Effector memory CD4-positive, alpha-beta T cell (primary cell): ENCODE results near the gene MDH1B.
A peak's percentile ranks its signal among the peaks of the same experiment; 100 is the strongest.

Source experiments
- DNase-seq, 3 donors: peaks; one replicate each; pipeline ENCODE4 v3.0.0-alpha.2; 2020
- H3K27ac ChIP-seq: 2 replicates; pipeline ENCODE4 v1.7.0; 2013; ENCODE audit warnings: mild to moderate bottlenecking, low read length, moderate library complexity; ENCODE audit not compliant: insufficient read depth, poor library complexity, severe bottlenecking
- H3K27me3 ChIP-seq: replicated peaks from 2 replicates; pipeline ENCODE4 v1.7.0; 2013; ENCODE audit warnings: mild to moderate bottlenecking, low read length; ENCODE audit not compliant: insufficient read depth, control insufficient read depth, poor library complexity, severe bottlenecking
- H3K36me3 ChIP-seq: 2 replicates; pipeline ENCODE4 v1.7.0; 2013; ENCODE audit warnings: mild to moderate bottlenecking, low read length, moderate library complexity; ENCODE audit not compliant: control insufficient read depth, insufficient read depth
- H3K4me1 ChIP-seq: 2 replicates; pipeline ENCODE4 v1.7.0; 2013; ENCODE audit warnings: low read length, mild to moderate bottlenecking; ENCODE audit not compliant: control insufficient read depth, insufficient read depth, poor library complexity, severe bottlenecking
- H3K4me3 ChIP-seq: 2 replicates; pipeline ENCODE4 v1.7.0; 2013; ENCODE audit warnings: low read length, low read depth, mild to moderate bottlenecking; ENCODE audit not compliant: insufficient read depth, poor library complexity, severe bottlenecking
- H3K9me3 ChIP-seq: 2 replicates; pipeline ENCODE4 v1.7.0; 2013; ENCODE audit warnings: mild to moderate bottlenecking, low read length, moderate library complexity; ENCODE audit not compliant: control insufficient read depth

MDH1B gene

DNA sequence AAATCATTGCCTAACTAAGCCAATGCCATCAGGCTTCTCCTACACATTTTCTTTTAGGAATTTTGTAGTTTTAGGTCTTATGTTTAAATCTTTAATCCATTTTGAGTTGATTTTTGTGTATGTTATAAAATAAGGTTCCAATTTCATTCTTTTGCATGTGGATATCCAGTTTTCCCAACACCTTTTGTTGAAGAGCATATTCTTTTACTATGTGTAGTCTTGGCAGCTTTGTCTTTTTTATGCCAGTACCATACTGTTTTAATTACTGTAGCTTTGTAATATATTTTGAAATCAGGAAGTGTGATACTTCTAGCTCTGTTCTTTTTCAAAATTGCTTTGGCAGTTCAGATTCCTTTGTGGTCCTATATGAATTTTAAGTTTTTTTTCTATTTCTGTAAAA lies 11.3 kb upstream of the MDH1B start:
- Histone ChIP-seq H3K27ac (no peak overlapping the region), H3K36me3 (peaks cover 72% of the 10 kb centered on the region), H3K4me3 (no peak overlapping the region), H3K4me1 (no peaks in the 10 kb centered on the region), H3K27me3 (no peaks in the 10 kb centered on the region), H3K9me3 (no peaks in the 10 kb centered on the region)
- no peak for DNase-seq

DNA sequence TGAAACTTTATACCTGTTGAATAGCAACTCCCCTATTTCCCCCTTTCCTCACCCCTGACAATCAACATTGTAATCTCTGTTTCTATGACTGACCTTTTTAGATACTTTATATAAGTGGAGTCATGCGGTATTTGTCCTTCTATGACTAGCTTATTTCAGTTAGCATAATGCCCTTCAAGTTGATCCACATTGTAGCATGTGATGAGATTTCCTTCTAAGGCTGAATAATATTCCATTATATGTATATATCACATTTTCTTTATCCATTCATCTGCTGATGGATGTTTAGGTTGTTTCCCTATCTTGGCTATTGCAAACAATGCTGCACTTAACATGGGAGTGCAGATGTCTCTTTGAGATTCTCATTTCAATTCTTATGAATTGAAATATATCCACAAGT lies 9.7 kb upstream of the MDH1B start:
- no peak for DNase-seq
- H3K9me3 ChIP-seq: no peaks in the 10 kb centered on the region
- H3K4me3 ChIP-seq: no peak overlapping the region
- H3K27me3 ChIP-seq: no peaks in the 10 kb centered on the region
- no peak overlapping the region for H3K27ac ChIP-seq
- H3K36me3 ChIP-seq: peaks cover 67% of the 10 kb centered on the region
- no peaks in the 10 kb centered on the region for H3K4me1 ChIP-seq

DNA sequence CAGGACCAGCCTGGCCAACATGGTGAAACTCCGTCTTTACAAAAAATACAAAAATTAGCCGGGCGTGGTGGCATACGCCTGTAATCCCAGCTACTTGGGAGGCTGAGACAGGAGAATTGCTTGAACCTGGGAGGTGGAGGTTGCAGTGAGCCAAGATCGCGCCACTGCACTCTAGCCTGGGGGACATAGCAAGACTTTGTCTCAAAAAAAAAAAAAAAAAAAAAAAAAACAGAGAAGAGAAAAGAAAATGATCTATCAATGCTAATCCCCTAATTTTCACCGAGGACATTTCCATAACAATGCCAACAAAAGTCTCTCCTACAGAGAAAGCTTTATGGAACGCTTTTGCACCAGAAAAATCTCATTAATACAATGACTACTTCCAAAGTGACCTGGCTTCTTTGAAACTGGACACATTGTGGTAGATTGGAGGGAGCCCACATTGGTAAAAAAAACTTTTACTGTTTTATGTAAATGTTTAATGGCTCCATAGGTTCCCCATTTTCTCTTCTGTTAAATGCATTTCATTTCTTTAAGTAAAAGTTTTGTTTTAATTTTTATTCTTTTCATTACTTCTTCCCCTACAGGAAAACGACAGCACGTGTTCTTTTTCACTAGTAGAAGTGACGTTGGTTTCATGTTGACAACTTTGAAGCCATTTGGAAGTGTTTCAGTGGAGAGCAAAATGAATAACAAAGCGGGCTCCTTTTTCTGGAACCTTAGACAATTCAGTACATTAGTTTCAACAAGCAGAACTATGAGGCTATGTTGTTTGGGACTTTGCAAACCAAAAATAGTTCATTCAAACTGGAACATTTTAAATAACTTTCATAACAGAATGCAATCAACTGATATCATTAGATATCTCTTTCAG lies 1.2 kb upstream of the MDH1B start:
- DNase-seq: no peak
- H3K4me3 ChIP-seq: peak overlapping the region; percentile 84
- H3K27ac ChIP-seq: peak overlapping the region; percentile 91
- no peaks in the 10 kb centered on the region for H3K27me3 ChIP-seq
- peaks cover 5% of the 10 kb centered on the region for H3K4me1 ChIP-seq
- H3K9me3 ChIP-seq: no peaks in the 10 kb centered on the region
- H3K36me3 ChIP-seq: peaks cover 6% of the 10 kb centered on the region

DNA sequence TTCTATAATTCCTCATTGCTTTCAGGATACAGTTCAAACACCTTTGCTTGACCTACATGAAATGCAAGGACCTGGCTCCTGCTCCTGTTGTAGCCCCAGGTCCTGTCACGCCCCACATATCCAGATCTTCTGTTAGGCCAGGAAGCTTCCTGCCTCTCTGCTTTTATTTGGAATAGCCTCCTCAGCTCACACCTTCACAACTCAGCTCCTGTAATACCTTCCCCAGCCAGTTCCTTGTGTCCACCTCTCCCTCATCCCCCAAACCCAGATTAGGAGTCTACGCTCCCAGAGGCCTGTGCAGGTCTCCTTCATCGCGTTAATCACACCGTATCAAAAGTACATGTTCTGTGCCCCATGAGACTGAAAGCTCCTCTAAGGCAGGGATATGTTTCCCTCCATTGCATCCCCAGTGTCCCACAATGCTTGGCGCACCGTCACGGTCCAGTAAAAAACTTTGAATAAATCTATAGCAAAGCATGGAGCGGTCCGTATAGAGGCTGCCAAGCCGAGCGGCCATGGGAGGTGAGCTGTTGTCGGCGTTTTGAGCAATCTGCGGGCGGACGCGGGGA lies 371 bp downstream of the MDH1B start:
- no peaks in the 10 kb centered on the region for H3K9me3 ChIP-seq
- peak overlapping the region; percentile 84 for H3K4me3 ChIP-seq
- H3K4me1 ChIP-seq: peaks cover 5% of the 10 kb centered on the region
- DNase-seq: no peak
- H3K27me3 ChIP-seq: no peaks in the 10 kb centered on the region
- H3K27ac ChIP-seq: peak overlapping the region; percentile 91
- no peaks in the 10 kb centered on the region for H3K36me3 ChIP-seq

- no peak for DNase-seq
- H3K4me3 ChIP-seq: no peak overlapping the region
- H3K36me3 ChIP-seq: no peaks in the 10 kb centered on the region
- no peaks in the 10 kb centered on the region for H3K9me3 ChIP-seq
- no peaks in the 10 kb centered on the region for H3K4me1 ChIP-seq
- H3K27ac ChIP-seq: no peak overlapping the region
- no peaks in the 10 kb centered on the region for H3K27me3 ChIP-seq
These were observed 8.3 kb downstream of the MDH1B start for GRCh38 chr2:206756816-206757215.

- Histone ChIP-seq H3K27me3 (no peaks in the 10 kb centered on the region), H3K4me1 (no peaks in the 10 kb centered on the region), H3K4me3 (no peak overlapping the region), H3K36me3 (no peaks in the 10 kb centered on the region), H3K9me3 (no peaks in the 10 kb centered on the region), H3K27ac (no peak overlapping the region)
- DNase-seq: no peak
These were observed 24.3 kb downstream of the MDH1B start for GRCh38 chr2:206740800-206741199.

DNA sequence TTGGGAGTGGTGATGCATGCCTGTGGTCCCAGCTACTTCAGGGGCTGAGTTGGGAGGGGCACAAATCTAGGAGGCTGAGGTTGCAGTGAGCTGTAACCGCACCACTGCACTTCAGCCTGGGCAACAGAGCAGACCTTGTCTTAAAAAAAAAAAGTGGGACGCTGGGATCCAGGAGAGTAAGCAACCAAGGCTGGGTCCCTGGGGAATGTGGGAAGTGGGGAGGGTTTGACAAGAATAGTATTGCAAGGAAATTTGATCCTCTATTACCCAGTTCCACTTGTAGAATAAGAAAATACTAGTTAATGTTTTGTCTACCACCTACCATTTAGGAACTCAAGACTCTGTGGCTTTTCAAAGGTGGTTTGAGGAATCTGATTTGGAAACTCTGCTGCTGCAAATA lies 25.9 kb downstream of the MDH1B start:
- Histone ChIP-seq H3K4me1 (no peaks in the 10 kb centered on the region), H3K4me3 (no peak overlapping the region), H3K36me3 (no peaks in the 10 kb centered on the region), H3K27me3 (no peaks in the 10 kb centered on the region), H3K27ac (no peak overlapping the region), H3K9me3 (no peaks in the 10 kb centered on the region)
- no peak for DNase-seq

GRCh38 chr2:206736935-206737334 lies 28.2 kb downstream of the MDH1B start:
- no peak for DNase-seq
- H3K9me3 ChIP-seq: no peaks in the 10 kb centered on the region
- H3K27me3 ChIP-seq: no peaks in the 10 kb centered on the region
- no peaks in the 10 kb centered on the region for H3K4me1 ChIP-seq
- H3K4me3 ChIP-seq: no peak overlapping the region
- H3K36me3 ChIP-seq: no peaks in the 10 kb centered on the region
- H3K27ac ChIP-seq: no peak overlapping the region

GRCh38 chr2:206733341-206733740 lies 31.8 kb downstream of the MDH1B start:
- H3K9me3 ChIP-seq: no peaks in the 10 kb centered on the region
- H3K27me3 ChIP-seq: no peaks in the 10 kb centered on the region
- no peak for DNase-seq
- no peaks in the 10 kb centered on the region for H3K36me3 ChIP-seq
- H3K4me1 ChIP-seq: no peaks in the 10 kb centered on the region
- H3K27ac ChIP-seq: no peak overlapping the region
- no peak overlapping the region for H3K4me3 ChIP-seq
